Endothelial cell of umbilical vein (primary cell): ENCODE results near the gene DPH6. TPM values are rescaled to one million over a fixed set of nuclear protein-coding genes. Genes with fewer than 3 reads are reported as not detected.

Experiments
- BruUV-seq: library from RNA; stranded (reverse); fragments of 400-500 nt; replicated peaks from 2 replicates; lab custom pipeline; 2021; lab: Mats Ljungman, UMichigan
- CTCF ChIA-PET: fragments of 300-600, 350-600 bp; sonication (Branson Sonifier 250); formaldehyde crosslinking; loops from one replicate; lab custom pipeline; 2021; ENCODE audit warnings: antibody characterized with exemption, inconsistent platforms; lab: Charles Lee
- POLR2A ChIA-PET: fragments of 300-600, 350-600 bp; sonication (Branson Sonifier 250); formaldehyde crosslinking; loops from one replicate; lab custom pipeline; 2021; ENCODE audit warnings: antibody characterized with exemption, inconsistent platforms; lab: Charles Lee
- DNase-seq: peaks from one replicate; pipeline ENCODE4 v3.0.0-alpha.2; 2011; ENCODE audit warnings: low read depth, low spot score
- FAIRE-seq: peaks from 2 replicates; lab custom pipeline; 2011; peaks lifted over from hg19 to GRCh38; lab: Jason Lieb, UNC
- H2AFZ ChIP-seq: 2 replicates; pipeline ENCODE4 v1.6.0; 2012; ENCODE audit warnings: low read depth, low read length, control low read depth, inconsistent platforms
- H3K27ac ChIP-seq: 2 replicates; pipeline ENCODE4 v1.5.1; 2011; ENCODE audit warnings: low read depth, mild to moderate bottlenecking, control low read depth, low read length, moderate library complexity; ENCODE audit not compliant: insufficient read depth
- H3K27me3 ChIP-seq, 2 experiments: 2 replicates each; pipeline versions ENCODE4 v1.6.0 to v1.6.1; 2011; ENCODE audit warnings: low read length in 2 of 2, mixed read lengths in 1 of 2; ENCODE audit not compliant: control insufficient read depth in 2 of 2, insufficient read depth in 2 of 2
- H3K36me3 ChIP-seq, 2 experiments: 2 replicates in 1 of 2; 3 replicates in 1 of 2; pipeline ENCODE4 v1.5.1; 2011; ENCODE audit warnings: low read length in 2 of 2, mild to moderate bottlenecking in 1 of 2, moderate library complexity in 1 of 2; ENCODE audit not compliant: control insufficient read depth in 2 of 2, insufficient read depth in 2 of 2; ENCODE audit errors: extremely low read depth in 1 of 2
- H3K4me1 ChIP-seq: 3 replicates; pipeline ENCODE4 v1.5.1; 2011; ENCODE audit warnings: mild to moderate bottlenecking, low read length; ENCODE audit not compliant: control insufficient read depth, insufficient read depth; ENCODE audit errors: extremely low read depth
- H3K4me2 ChIP-seq: 2 replicates; pipeline ENCODE4 v1.6.1; 2011; ENCODE audit warnings: low read length, control low read depth, mixed read lengths; ENCODE audit not compliant: insufficient read depth
- H3K4me3 ChIP-seq, 3 experiments: fragments of 200-600 bp in 1 of 3; sonication (generic), shearing (Covaris generic) in 1 of 3; replicated peaks in 1 of 3; 2 replicates each; pipeline ENCODE4 v1.5.1; 2011 to 2016; ENCODE audit warnings: control low read depth in 3 of 3, low read length in 3 of 3, mild to moderate bottlenecking in 2 of 3, inconsistent platforms in 1 of 3, low read depth in 1 of 3, moderate library complexity in 1 of 3; ENCODE audit not compliant: insufficient read depth in 1 of 3
- H3K79me2 ChIP-seq: 2 replicates; pipeline ENCODE4 v1.6.0; 2012; ENCODE audit warnings: low read length, inconsistent platforms; ENCODE audit not compliant: control insufficient read depth, insufficient read depth
- H3K9ac ChIP-seq: replicated peaks from 2 replicates; pipeline ENCODE3; 2011; ENCODE audit warnings: low read length, control low read depth; ENCODE audit not compliant: insufficient read depth; ENCODE audit errors: extremely low read depth
- H3K9me1 ChIP-seq: replicated peaks from 3 replicates; pipeline ENCODE4 v1.6.0; 2011; ENCODE audit warnings: mild to moderate bottlenecking, low read length; ENCODE audit not compliant: control insufficient read depth, insufficient read depth; ENCODE audit errors: extremely low read depth
- H3K9me3 ChIP-seq: replicated peaks from 2 replicates; pipeline ENCODE4 v1.5.1; 2012; ENCODE audit warnings: low read length, inconsistent platforms; ENCODE audit not compliant: control insufficient read depth, insufficient read depth
- H4K20me1 ChIP-seq: replicated peaks from 2 replicates; pipeline ENCODE3; 2011; ENCODE audit warnings: mild to moderate bottlenecking, low read length; ENCODE audit not compliant: control insufficient read depth, insufficient read depth; ENCODE audit errors: extremely low read depth
- EZH2 ChIP-seq: IDR thresholded peaks from 2 replicates; pipeline ENCODE4 v1.6.1; 2012; ENCODE audit warnings: borderline replicate concordance, low read depth, mild to moderate bottlenecking, moderate library complexity, low read length, inconsistent platforms; ENCODE audit not compliant: severe bottlenecking
- FOS ChIP-seq: IDR thresholded peaks from 2 replicates; pipeline ENCODE4 v1.6.1; 2011; ENCODE audit warnings: mild to moderate bottlenecking, low read length, moderate library complexity, borderline replicate concordance; ENCODE audit not compliant: insufficient read depth
- GATA2 ChIP-seq: IDR thresholded peaks from 2 replicates; pipeline ENCODE4 v1.7.0; 2011; ENCODE audit warnings: low read depth, mild to moderate bottlenecking, moderate library complexity, mixed read lengths, low read length; ENCODE audit not compliant: insufficient read length, insufficient read depth
- JUN ChIP-seq: IDR thresholded peaks from 2 replicates; pipeline ENCODE4 v1.6.1; 2011; ENCODE audit warnings: borderline replicate concordance, low read depth; ENCODE audit not compliant: insufficient read length, insufficient read depth
- POLR2A ChIP-seq: IDR thresholded peaks from 2 replicates; pipeline ENCODE4 v1.6.1; 2012; ENCODE audit warnings: low read depth, mild to moderate bottlenecking, control low read depth, low read length
- POLR2AphosphoS5 ChIP-seq: IDR thresholded peaks from 2 replicates; pipeline ENCODE4 v1.6.1; 2012; ENCODE audit warnings: low read depth, mild to moderate bottlenecking, control low read depth, low read length, moderate library complexity; ENCODE audit not compliant: insufficient read depth
- dilution Hi-C: fragments of 300-500 bp; cut with MboI; formaldehyde crosslinking; loops from one replicate; pipeline ENCODE4 v1.15.0; 2019; ENCODE audit warnings: low sequenced_read_pairs; ENCODE audit not compliant: extremely low pct_ligation_motif_present
- intact Hi-C: fragments of 100-400 bp; cut with micrococcal nuclease; formaldehyde crosslinking; loops from one replicate; pipeline ENCODE4 v1.10.0; 2022
- polyA plus RNA-seq, 4 experiments: library from polyadenylated mRNA; depleted of rRNA in 3 of 4; stranded (reverse) in 3 of 4; unstranded in 1 of 4; fragments of >200 nt; gene quantifications; 2 replicates each; pipeline versions ENCODE4 v1.2.1 to v1.2.3, GENCODE V29; 2011 to 2012; ENCODE audit warnings: missing spikeins in 1 of 4
- total RNA-seq: library from RNA; stranded (reverse); gene quantifications from 2 replicates; pipeline ENCODE4 v1.2.3, GENCODE V29; 2021
- TF ChIP-seq, protein P1 (sequence below): IDR thresholded peaks from 2 replicates; pipeline ENCODE4 v1.6.1; 2011; ENCODE audit not compliant: insufficient read depth, insufficient read length
- TF ChIP-seq, protein P2 (sequence below), 2 donors: IDR thresholded peaks; 1 replicate in 1 of 2; 2 replicates in 1 of 2; pipeline ENCODE4 v1.5.1; 2011; ENCODE audit warnings: low read length in 2 of 2, mild to moderate bottlenecking in 2 of 2, moderate library complexity in 2 of 2, control low read depth in 1 of 2, inconsistent platforms in 1 of 2, low read depth in 1 of 2; ENCODE audit not compliant: insufficient read depth in 1 of 2; ENCODE audit errors: extremely low read depth in 1 of 2

DPH6 gene
- total and polyA plus RNA-seq, 2 donors (not counting 3 experiments of a cell fraction or from before 2014, with no cell fraction given) = 4.6 to 10.1 TPM

DNA sequence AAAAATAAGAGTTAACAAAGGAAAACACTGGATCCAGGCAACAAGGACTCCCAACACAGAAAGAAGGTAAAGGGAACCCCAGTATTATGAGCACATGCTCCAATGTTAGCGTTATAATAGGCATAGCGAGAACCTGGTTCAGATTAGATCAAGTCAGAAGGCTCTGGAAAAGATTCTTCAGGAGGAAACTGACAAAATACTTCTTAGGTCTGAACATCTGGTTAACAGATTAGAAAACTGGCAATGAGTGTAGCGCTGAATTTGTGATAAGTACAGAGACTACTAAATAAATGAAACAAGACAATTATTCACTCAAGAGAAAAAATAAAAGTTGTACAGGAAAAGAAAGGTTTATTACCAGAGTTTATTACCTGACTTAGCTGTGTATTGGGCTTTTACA lies 146.1 kb downstream of the DPH6 start:
- DNase-seq (no peak), FAIRE-seq (no peak)
- H3K79me2 ChIP-seq = no peaks in the 10 kb centered on the region

More for the DNA sequence above, 146.1 kb downstream of the DPH6 start:
- TF ChIP-seq FOS = no peak
- no peak for TF ChIP-seq JUN
- TF ChIP-seq EZH2 = no peak
- no peak for TF ChIP-seq GATA2
- no peak for TF ChIP-seq POLR2A
- TF ChIP-seq, protein P1, sequence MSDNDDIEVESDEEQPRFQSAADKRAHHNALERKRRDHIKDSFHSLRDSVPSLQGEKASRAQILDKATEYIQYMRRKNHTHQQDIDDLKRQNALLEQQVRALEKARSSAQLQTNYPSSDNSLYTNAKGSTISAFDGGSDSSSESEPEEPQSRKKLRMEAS = no peak
- no peak for TF ChIP-seq POLR2AphosphoS5
- TF ChIP-seq, protein P2, sequence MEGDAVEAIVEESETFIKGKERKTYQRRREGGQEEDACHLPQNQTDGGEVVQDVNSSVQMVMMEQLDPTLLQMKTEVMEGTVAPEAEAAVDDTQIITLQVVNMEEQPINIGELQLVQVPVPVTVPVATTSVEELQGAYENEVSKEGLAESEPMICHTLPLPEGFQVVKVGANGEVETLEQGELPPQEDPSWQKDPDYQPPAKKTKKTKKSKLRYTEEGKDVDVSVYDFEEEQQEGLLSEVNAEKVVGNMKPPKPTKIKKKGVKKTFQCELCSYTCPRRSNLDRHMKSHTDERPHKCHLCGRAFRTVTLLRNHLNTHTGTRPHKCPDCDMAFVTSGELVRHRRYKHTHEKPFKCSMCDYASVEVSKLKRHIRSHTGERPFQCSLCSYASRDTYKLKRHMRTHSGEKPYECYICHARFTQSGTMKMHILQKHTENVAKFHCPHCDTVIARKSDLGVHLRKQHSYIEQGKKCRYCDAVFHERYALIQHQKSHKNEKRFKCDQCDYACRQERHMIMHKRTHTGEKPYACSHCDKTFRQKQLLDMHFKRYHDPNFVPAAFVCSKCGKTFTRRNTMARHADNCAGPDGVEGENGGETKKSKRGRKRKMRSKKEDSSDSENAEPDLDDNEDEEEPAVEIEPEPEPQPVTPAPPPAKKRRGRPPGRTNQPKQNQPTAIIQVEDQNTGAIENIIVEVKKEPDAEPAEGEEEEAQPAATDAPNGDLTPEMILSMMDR (IDR thresholded peaks at IDR 0.05; ENCODE audit: extremely low read depth in 1 of 2, insufficient read depth in 1 of 2, low read depth in 1 of 2, low read length in 2 of 2) = no peak
- Histone ChIP-seq H3K4me2 (no peak overlapping the region), H3K27me3 (no peaks in the 10 kb centered on the region), H4K20me1 (no peaks in the 10 kb centered on the region), H3K36me3 (no peaks in the 10 kb centered on the region), H3K9ac (no peak overlapping the region), H3K4me1 (no peaks in the 10 kb centered on the region), H3K9me3 (no peaks in the 10 kb centered on the region), H3K27ac (no peak overlapping the region), H2AFZ (no peak overlapping the region), H3K9me1 (no peaks in the 10 kb centered on the region), H3K4me3 (no peak overlapping the region)
- intact Hi-C loops (no loop called here), dilution Hi-C loops (no loop called here)
- ChIA-PET POLR2A (no interaction called here), CTCF (no interaction called here)
- BruUV-seq = no TSS peak
